H1 (cell line): ENCODE measurements around the gene CD7. TPM values are rescaled to one million over a fixed set of nuclear protein-coding genes. Genes with fewer than 3 reads are reported as not detected.

Experiments used
- CTCF ChIA-PET: fragments of 300-600 bp; sonication (Branson Sonifier 250); formaldehyde crosslinking; loops from one replicate; lab custom pipeline; 2021; ENCODE audit not compliant: partially characterized antibody; lab: Charles Lee
- POLR2A ChIA-PET: fragments of 300-600 bp; sonication (Branson Sonifier 250); formaldehyde crosslinking; loops from one replicate; lab custom pipeline; 2021; ENCODE audit warnings: inconsistent platforms; ENCODE audit not compliant: partially characterized antibody; lab: Charles Lee
- DNase-seq, 2 experiments: peaks; one replicate each; pipeline versions ENCODE4 v3.0.0 to v3.0.0-alpha.2; 2010 to 2022; ENCODE audit warnings: low spot score in 2 of 2, low read depth in 1 of 2, mixed read lengths in 1 of 2
- FAIRE-seq: peaks from 2 replicates; lab custom pipeline; 2011; peaks lifted over from hg19 to GRCh38; lab: Jason Lieb, UNC
- H2AFZ ChIP-seq: 2 replicates; pipeline ENCODE4 v1.8.1; 2012; ENCODE audit warnings: low read length, inconsistent platforms
- H2AK5ac ChIP-seq: 2 replicates; pipeline ENCODE4 v1.6.1; 2013; ENCODE audit warnings: low read depth, low read length
- H2BK120ac ChIP-seq: replicated peaks from 2 replicates; pipeline ENCODE3; 2013; ENCODE audit warnings: low read depth, low read length, inconsistent platforms
- H2BK12ac ChIP-seq: 2 replicates; pipeline ENCODE4 v1.6.1; 2013; ENCODE audit warnings: low read depth, low read length
- H2BK15ac ChIP-seq: 2 replicates; pipeline ENCODE4 v1.6.1; 2013; ENCODE audit warnings: low read length
- H2BK20ac ChIP-seq: 2 replicates; pipeline ENCODE4 v1.6.1; 2013; ENCODE audit warnings: low read length
- H2BK5ac ChIP-seq: 2 replicates; pipeline ENCODE4 v1.6.1; 2013; ENCODE audit warnings: low read depth, low read length
- H3K14ac ChIP-seq: 2 replicates; pipeline ENCODE4 v1.6.1; 2013; ENCODE audit warnings: inconsistent platforms; ENCODE audit not compliant: insufficient read length
- H3K18ac ChIP-seq: 2 replicates; pipeline ENCODE4 v1.6.1; 2013; ENCODE audit warnings: low read length; ENCODE audit errors: extremely low read depth
- H3K23ac ChIP-seq: 2 replicates; pipeline ENCODE4 v1.6.1; 2013; ENCODE audit warnings: inconsistent platforms; ENCODE audit not compliant: insufficient read length
- H3K23me2 ChIP-seq: 2 replicates; pipeline ENCODE4 v1.6.1; 2013; ENCODE audit warnings: low read depth, low read length
- H3K27ac ChIP-seq: 2 replicates; pipeline ENCODE4 v1.6.1; 2011; ENCODE audit warnings: low read depth, low read length, inconsistent platforms
- H3K27me3 ChIP-seq, 4 experiments: replicated peaks in 1 of 4; 1 replicate in 1 of 4; 2 replicates in 3 of 4; pipeline versions ENCODE4 v1.6.1 to v1.8.1; 2011 to 2013; ENCODE audit warnings: low read length in 3 of 4, mild to moderate bottlenecking in 3 of 4, inconsistent platforms in 2 of 4, mixed read lengths in 2 of 4, moderate library complexity in 1 of 4; ENCODE audit not compliant: control insufficient read depth in 3 of 4, insufficient read depth in 3 of 4; ENCODE audit errors: extremely low read depth in 1 of 4
- H3K36me3 ChIP-seq, 4 experiments: 2 replicates each; pipeline versions ENCODE4 v1.6.1 to v1.8.1; 2011 to 2013; ENCODE audit warnings: mild to moderate bottlenecking in 4 of 4, low read length in 3 of 4, moderate library complexity in 2 of 4, control low read depth in 1 of 4, inconsistent platforms in 1 of 4; ENCODE audit not compliant: insufficient read depth in 4 of 4, control insufficient read depth in 2 of 4
- H3K4ac ChIP-seq: replicated peaks from 2 replicates; pipeline ENCODE3; 2013; ENCODE audit warnings: low read length, low read depth, mixed read lengths, inconsistent platforms; ENCODE audit not compliant: insufficient read length
- H3K4me1 ChIP-seq, 4 experiments: replicated peaks in 1 of 4; 1 replicate in 1 of 4; 2 replicates in 3 of 4; pipeline versions ENCODE4 v1.6.1 to v1.8.1; 2011 to 2013; ENCODE audit warnings: low read length in 3 of 4, inconsistent platforms in 2 of 4, mixed read lengths in 1 of 4; ENCODE audit not compliant: insufficient read depth in 4 of 4, control insufficient read depth in 3 of 4
- H3K4me2 ChIP-seq, 2 experiments: 2 replicates each; pipeline versions ENCODE4 v1.6.1 to v1.8.1; 2011 to 2013; ENCODE audit warnings: low read depth in 2 of 2, low read length in 2 of 2, control low read depth in 1 of 2, inconsistent platforms in 1 of 2, mild to moderate bottlenecking in 1 of 2; ENCODE audit not compliant: insufficient read depth in 1 of 2
- H3K4me3 ChIP-seq, 4 experiments: fragments of 200-600, 300-600 bp in 1 of 4; sonication (generic), shearing (Covaris generic), sonication (Bioruptor Twin) in 1 of 4; 2 replicates each; pipeline versions ENCODE4 v1.5.1 to v1.8.1; 2011 to 2016; ENCODE audit warnings: low read length in 4 of 4, low read depth in 3 of 4, control low read depth in 2 of 4, inconsistent platforms in 2 of 4, mild to moderate bottlenecking in 2 of 4, mixed read lengths in 1 of 4, moderate library complexity in 1 of 4; ENCODE audit not compliant: insufficient read depth in 2 of 4; ENCODE audit errors: extremely low read depth in 1 of 4
- H3K56ac ChIP-seq: replicated peaks from 2 replicates; pipeline ENCODE3; 2013; ENCODE audit warnings: low read depth, mild to moderate bottlenecking, mixed read lengths, low read length, inconsistent platforms; ENCODE audit not compliant: insufficient read length
- H3K79me1 ChIP-seq: 2 replicates; pipeline ENCODE4 v1.6.1; 2013; ENCODE audit warnings: low read depth, low read length, control low read depth
- H3K79me2 ChIP-seq, 2 experiments: 2 replicates each; pipeline versions ENCODE4 v1.6.1 to v1.8.1; 2012 to 2013; ENCODE audit warnings: low read length in 2 of 2, mild to moderate bottlenecking in 2 of 2, inconsistent platforms in 1 of 2; ENCODE audit not compliant: insufficient read depth in 2 of 2, control insufficient read depth in 1 of 2
- H3K9ac ChIP-seq, 4 experiments: replicated peaks in 1 of 4; 1 replicate in 1 of 4; 2 replicates in 3 of 4; pipeline versions ENCODE4 v1.6.1 to v1.8.1; 2011 to 2013; ENCODE audit warnings: low read depth in 3 of 4, low read length in 3 of 4, control low read depth in 2 of 4, mild to moderate bottlenecking in 2 of 4, moderate library complexity in 2 of 4, inconsistent platforms in 1 of 4; ENCODE audit errors: extremely low read depth in 1 of 4
- H3K9me3 ChIP-seq, 2 experiments: 2 replicates each; pipeline versions ENCODE4 v1.6.1 to v1.8.1; 2012 to 2013; ENCODE audit warnings: mild to moderate bottlenecking in 2 of 2, moderate library complexity in 2 of 2, control low read depth in 1 of 2, inconsistent platforms in 1 of 2, low read depth in 1 of 2, low read length in 1 of 2, mixed read lengths in 1 of 2; ENCODE audit not compliant: insufficient read depth in 2 of 2
- H4K20me1 ChIP-seq, 2 experiments: replicated peaks in 1 of 2; 2 replicates each; pipeline versions ENCODE3 to v1.8.1; 2011 to 2013; ENCODE audit warnings: inconsistent platforms in 2 of 2, low read length in 2 of 2, mild to moderate bottlenecking in 1 of 2; ENCODE audit not compliant: insufficient read depth in 2 of 2, control insufficient read depth in 1 of 2
- H4K5ac ChIP-seq: 2 replicates; pipeline ENCODE4 v1.6.1; 2013; ENCODE audit warnings: low read length, low read depth, mixed read lengths, inconsistent platforms; ENCODE audit not compliant: insufficient read length
- H4K8ac ChIP-seq: 2 replicates; pipeline ENCODE4 v1.8.0; 2013; ENCODE audit warnings: mild to moderate bottlenecking, moderate library complexity, low read length, inconsistent platforms; ENCODE audit not compliant: insufficient read depth; ENCODE audit errors: extremely low read depth
- H4K91ac ChIP-seq: replicated peaks from 2 replicates; pipeline ENCODE3; 2013; ENCODE audit warnings: low read length, mixed read lengths, inconsistent platforms; ENCODE audit not compliant: insufficient read length
- BCL11A ChIP-seq, 2 experiments: IDR thresholded peaks; one replicate each; pipeline ENCODE4 v1.6.1; 2011; ENCODE audit warnings: low read depth in 2 of 2, low read length in 2 of 2, mild to moderate bottlenecking in 2 of 2
- BRCA1 ChIP-seq: IDR thresholded peaks from 2 replicates; pipeline ENCODE4 v1.6.1; 2012; ENCODE audit warnings: low read depth, low read length, improper control_type of control experiment
- CEBPB ChIP-seq: IDR thresholded peaks from 2 replicates; pipeline ENCODE4 v1.6.1; 2012; ENCODE audit warnings: low read depth, low read length
- HDAC6 ChIP-seq: IDR thresholded peaks from one replicate; pipeline ENCODE4 v1.7.1; 2012; ENCODE audit warnings: low read depth, mild to moderate bottlenecking, inconsistent platforms, low read length, moderate library complexity
- KDM1A ChIP-seq: fragments of 200-600, 300-600 bp; sonication (generic); IDR thresholded peaks from 2 replicates; pipeline ENCODE4 v1.7.1; 2016; ENCODE audit warnings: mild to moderate bottlenecking, low read length, borderline replicate concordance
- MAX ChIP-seq: IDR thresholded peaks from 2 replicates; pipeline ENCODE4 v1.6.1; 2012; ENCODE audit warnings: inconsistent platforms
- POLR2A ChIP-seq, 2 experiments: IDR thresholded peaks; 1 replicate in 1 of 2; 2 replicates in 1 of 2; pipeline ENCODE4 v1.6.1; 2011; ENCODE audit warnings: low read depth in 2 of 2, low read length in 2 of 2, mild to moderate bottlenecking in 2 of 2; ENCODE audit errors: control extremely low read depth in 1 of 2
- POLR2AphosphoS5 ChIP-seq: IDR thresholded peaks from 2 replicates; pipeline ENCODE4 v1.6.1; 2011; ENCODE audit warnings: low read depth, low read length
- RAD21 ChIP-seq, 2 experiments: IDR thresholded peaks in 1 of 2; conservative IDR thresholded peaks in 1 of 2; 2 replicates each; pipeline ENCODE4 v1.6.1; 2011; ENCODE audit warnings: low read depth in 2 of 2, low read length in 2 of 2, improper control_type of control experiment in 1 of 2, inconsistent platforms in 1 of 2, mild to moderate bottlenecking in 1 of 2, moderate library complexity in 1 of 2
- SIX5 ChIP-seq: IDR thresholded peaks from 2 replicates; pipeline ENCODE4 v1.6.1; 2011; ENCODE audit warnings: mild to moderate bottlenecking, low read depth, low read length
- TCF12 ChIP-seq: IDR thresholded peaks from 2 replicates; pipeline ENCODE4 v1.6.1; 2011; ENCODE audit warnings: low read depth, mild to moderate bottlenecking, low read length
- WGBS, 2 experiments: shearing (Covaris generic) in 1 of 2; methylation state at CpG; one replicate each; pipeline versions ENCODE4 v1.1.6 to v1.1.7; 2013 to 2015; ENCODE audit warnings: low lambda C conversion rate in 2 of 2, mixed read lengths in 2 of 2, inconsistent platforms in 1 of 2, low coverage in 1 of 2, missing lambda C conversion rate in 1 of 2; ENCODE audit not compliant: insufficient replicate concordance in 2 of 2, insufficient coverage in 1 of 2, insufficient read length in 1 of 2; ENCODE audit errors: extremely low coverage in 1 of 2, missing lambda C conversion rate in 1 of 2; 5-methylcytosine and 5-hydroxymethylcytosine counted together
- polyA plus RNA-seq, 7 experiments: library from polyadenylated mRNA; depleted of rRNA in 3 of 7; stranded (reverse) in 5 of 7; unstranded in 2 of 7; fragments of >200 nt in 5 of 7; fragments of 200-250 nt in 2 of 7; gene quantifications; 1 replicate in 5 of 7; 2 replicates in 1 of 7; 4 replicates in 1 of 7; pipeline versions ENCODE4 v1.2.1 to v1.2.3, GENCODE V29; 2011 to 2013; ENCODE audit warnings: missing spikeins in 2 of 7, mixed read lengths in 2 of 7
- total RNA-seq: library from RNA; stranded (reverse); fragmentation: NEBNext Ultra II Directional; extraction: Animal tissue kit (Norgen Biotek cat#: 25700); gene quantifications from 2 replicates; pipeline ENCODE4 v1.2.1, GENCODE V29; 2021

The CD7 gene
- total and polyA plus RNA-seq, 2 of the 8 experiments (the other 6 are each of a cell fraction or from before 2014, with no cell fraction given), result 0.83 to 0.86 TPM

- 82% methylated on average over 6 of the region's 6 CpGs; no CpG with 5 or more reads in 1 of the 2 experiments for WGBS, 2 experiments
These were observed 48.3 kb upstream of the CD7 start for GRCh38 chr17:82365606-82366295.

More at GRCh38 chr17:82365606-82366295, 48.3 kb upstream of the CD7 start:
- H4K91ac ChIP-seq, result no peak overlapping the region
- H3K9ac ChIP-seq, result no peak overlapping the region
- H2BK120ac ChIP-seq, result no peak overlapping the region
- no peak overlapping the region for H2BK12ac ChIP-seq
- H2BK20ac ChIP-seq, result no peak overlapping the region
- no peaks in the 10 kb centered on the region for H3K36me3 ChIP-seq
- H3K4me3 ChIP-seq, result no peak overlapping the region
- no peak for TF ChIP-seq SIX5
- no peak for TF ChIP-seq POLR2AphosphoS5
- TF ChIP-seq BCL11A (IDR thresholded peaks at IDR 0.05; ENCODE audit: low read depth in 2 of 2, low read length in 2 of 2), result no peak
- no peak for TF ChIP-seq RAD21 (IDR thresholded peaks at IDR 0.05 in 1 of 2, conservative IDR thresholded peaks at IDR 0.05 in 1 of 2; ENCODE audit: low read depth in 2 of 2, low read length in 2 of 2)
- no peak for TF ChIP-seq KDM1A
- TF ChIP-seq CEBPB, result no peak
- no peak for TF ChIP-seq MAX
- no peak for TF ChIP-seq BRCA1
- no peak for TF ChIP-seq POLR2A (IDR thresholded peaks at IDR 0.05; ENCODE audit: control extremely low read depth in 1 of 2, low read depth in 2 of 2, low read length in 2 of 2)
- TF ChIP-seq TCF12, result no peak
- no peak for TF ChIP-seq HDAC6
- H3K23ac ChIP-seq, result no peak overlapping the region
- H4K20me1 ChIP-seq, result no peaks in the 10 kb centered on the region
- H3K4me2 ChIP-seq, result no peak overlapping the region
- H2AK5ac ChIP-seq, result no peak overlapping the region
- H2AFZ ChIP-seq, result no peak overlapping the region
- no peaks in the 10 kb centered on the region for H3K23me2 ChIP-seq
- no peaks in the 10 kb centered on the region; a peak in 1 of 4 replicates for H3K9me3 ChIP-seq
- H3K4me1 ChIP-seq, result peaks cover 0 to 5% (median 2%) of the 10 kb centered on the region in 4 experiments; a peak in 2 of 7 replicates
- no peak overlapping the region for H3K18ac ChIP-seq
- no peak overlapping the region for H3K56ac ChIP-seq
- POLR2A ChIA-PET, result interaction anchor here (1.4 kb wide), 1 partner anchor 8 kb away, joined by 5 read pairs; no protein-coding TSS in a partner anchor
- CTCF ChIA-PET, result interaction anchor here (0.8 to 1.5 kb wide), 7 partner anchors 9 to 162 kb away, joined by 3 to 6 read pairs (median 3); no protein-coding TSS in a partner anchor
- no peaks in the 10 kb centered on the region for H3K79me1 ChIP-seq
- H2BK5ac ChIP-seq, result no peak overlapping the region
- no peak for FAIRE-seq
- H3K14ac ChIP-seq, result no peak overlapping the region
- no peak for DNase-seq
- no peak overlapping the region for H3K4ac ChIP-seq
- H3K79me2 ChIP-seq, result no peaks in the 10 kb centered on the region
- H4K8ac ChIP-seq, result no peak overlapping the region
- no peak overlapping the region for H2BK15ac ChIP-seq
- peaks cover under 1 to 12% (median 10%) of the 10 kb centered on the region in 4 experiments for H3K27me3 ChIP-seq
- no peak overlapping the region for H4K5ac ChIP-seq
- no peak overlapping the region for H3K27ac ChIP-seq
